PFSK-1 (cell line): ENCODE measurements around the gene SH2D4B.

Source experiments
- FOXP2 ChIP-seq: optimal IDR thresholded peaks from 2 replicates; pipeline ENCODE3; 2011; ENCODE audit warnings: borderline replicate concordance, control low read depth, inconsistent platforms; ENCODE audit not compliant: insufficient read depth; ENCODE audit errors: extremely low read length, extremely low read depth
- POLR2AphosphoS5 ChIP-seq: IDR thresholded peaks from 2 replicates; pipeline ENCODE4 v1.6.1; 2012; ENCODE audit warnings: low read depth, mild to moderate bottlenecking, control low read depth, low read length, moderate library complexity
- REST ChIP-seq, 2 experiments: IDR thresholded peaks; 2 replicates each; pipeline versions ENCODE4 v1.6.1 to v1.8.0; 2011 to 2012; ENCODE audit warnings: low read depth in 2 of 2, low read length in 2 of 2, control low read depth in 1 of 2, inconsistent platforms in 1 of 2, mild to moderate bottlenecking in 1 of 2, moderate library complexity in 1 of 2; ENCODE audit not compliant: insufficient read depth in 1 of 2
- SIN3A ChIP-seq: IDR thresholded peaks from 2 replicates; pipeline ENCODE4 v1.6.1; 2012; ENCODE audit warnings: mild to moderate bottlenecking, low read length, moderate library complexity, borderline replicate concordance; ENCODE audit not compliant: insufficient read depth
- TAF1 ChIP-seq: IDR thresholded peaks from 2 replicates; pipeline ENCODE4 v1.6.1; 2012; ENCODE audit warnings: low read length, control low read depth, borderline replicate concordance; ENCODE audit not compliant: insufficient read depth

The SH2D4B gene

GRCh38 chr10:80517416-80518142, 20.1 kb upstream of the SH2D4B start:
- TF ChIP-seq POLR2AphosphoS5 (no peak), FOXP2 (no peak), REST (IDR thresholded peaks at IDR 0.05; ENCODE audit: insufficient read depth in 1 of 2, low read depth in 2 of 2, low read length in 2 of 2) (no peak), TAF1 (no peak)

- TF ChIP-seq FOXP2 (no peak), REST (IDR thresholded peaks at IDR 0.05; ENCODE audit: insufficient read depth in 1 of 2, low read depth in 2 of 2, low read length in 2 of 2) (no peak), TAF1 (no peak), SIN3A (no peak), POLR2AphosphoS5 (no peak)
These were observed 19.4 kb upstream of the SH2D4B start for GRCh38 chr10:80518143-80518806.

- TF ChIP-seq TAF1 (no peak), FOXP2 (no peak), REST (IDR thresholded peaks at IDR 0.05; ENCODE audit: insufficient read depth in 1 of 2, low read depth in 2 of 2, low read length in 2 of 2) (no peak), SIN3A (no peak), POLR2AphosphoS5 (no peak)
These were observed 18.8 kb upstream of the SH2D4B start for GRCh38 chr10:80518807-80519360.

GRCh38 chr10:80519936-80520650, 17.6 kb upstream of the SH2D4B start:
- no peak for TF ChIP-seq POLR2AphosphoS5
- no peak for TF ChIP-seq TAF1
- no peak for TF ChIP-seq FOXP2
- TF ChIP-seq SIN3A, result no peak

GRCh38 chr10:80520661-80521470, 16.8 kb upstream of the SH2D4B start:
- no peak for TF ChIP-seq SIN3A
- no peak for TF ChIP-seq POLR2AphosphoS5
- no peak for TF ChIP-seq TAF1
- TF ChIP-seq FOXP2, result no peak
- TF ChIP-seq REST (IDR thresholded peaks at IDR 0.05; ENCODE audit: insufficient read depth in 1 of 2, low read depth in 2 of 2, low read length in 2 of 2), result no peak
